ENCODE results near the gene RALGPS1.
A peak's percentile ranks its signal among the peaks of the same experiment; 100 is the strongest.

RALGPS1 gene

GRCh38 chr9:127154390-127155191 is 240.0 kb downstream of the RALGPS1 start:
- Histone ChIP-seq H3K27ac (peak overlapping the region in 20 of 21 experiments; percentile 1 to 79 (median 52)), H3K4me3 (no peak overlapping the region)

GRCh38 chr9:127155314-127155960 is 240.9 kb downstream of the RALGPS1 start:
- Histone ChIP-seq H3K4me3 (no peak overlapping the region), H3K27ac (peak overlapping the region in 18 of 21 experiments; percentile 1 to 79 (median 48))

GRCh38 chr9:127158786-127159324 is 244.3 kb downstream of the RALGPS1 start:
- Histone ChIP-seq H3K27ac (peak overlapping the region in 9 of 21 experiments; percentile 37 to 91 (median 61)), H3K4me3 (no peak overlapping the region)

- H3K4me3 ChIP-seq, result no peak overlapping the region
- H3K27ac ChIP-seq, result peak overlapping the region in 11 of 21 experiments; percentile 50 to 91 (median 69)
Observed at GRCh38 chr9:127159325-127159801, 244.8 kb downstream of the RALGPS1 start.

GRCh38 chr9:127159949-127160610 is 245.5 kb downstream of the RALGPS1 start:
- peak overlapping the region in 14 of 21 experiments; percentile 1 to 91 (median 64) for H3K27ac ChIP-seq
- no peak overlapping the region for H3K4me3 ChIP-seq

GRCh38 chr9:127161081-127161624 is 246.6 kb downstream of the RALGPS1 start:
- Histone ChIP-seq H3K27ac (peak overlapping the region in 9 of 21 experiments; percentile 1 to 91 (median 70)), H3K4me3 (no peak overlapping the region)

GRCh38 chr9:127162046-127162863 is 247.7 kb downstream of the RALGPS1 start:
- Histone ChIP-seq H3K27ac (peak overlapping the region in 15 of 21 experiments; percentile 1 to 91 (median 35)), H3K4me3 (no peak overlapping the region)

- H3K27ac ChIP-seq, result peak overlapping the region in 14 of 21 experiments; percentile 1 to 91 (median 37)
- H3K4me3 ChIP-seq, result no peak overlapping the region
Observed at GRCh38 chr9:127162864-127163365, 248.3 kb downstream of the RALGPS1 start.

GRCh38 chr9:127163409-127163808 is 248.8 kb downstream of the RALGPS1 start:
- no peak overlapping the region for H3K4me3 ChIP-seq
- peak overlapping the region in 12 of 21 experiments; percentile 1 to 91 (median 42) for H3K27ac ChIP-seq

GRCh38 chr9:127165116-127165515 is 250.5 kb downstream of the RALGPS1 start:
- peak overlapping the region in 2 of 21 experiments; percentile 7 to 44 for H3K27ac ChIP-seq
- no peak overlapping the region for H3K4me3 ChIP-seq

- Histone ChIP-seq H3K27ac (peak overlapping the region in 1 of 21 experiments; percentile 33), H3K4me3 (no peak overlapping the region)
Observed at GRCh38 chr9:127166111-127166510, 251.5 kb downstream of the RALGPS1 start.

- Histone ChIP-seq H3K4me3 (no peak overlapping the region), H3K27ac (peak overlapping the region in 3 of 21 experiments; percentile 15 to 49 (median 33))
Observed at GRCh38 chr9:127166651-127167524, 252.3 kb downstream of the RALGPS1 start.

- Histone ChIP-seq H3K27ac (no peak overlapping the region), H3K4me3 (no peak overlapping the region)
Observed at GRCh38 chr9:127167560-127168326, 253.2 kb downstream of the RALGPS1 start.

- no peak overlapping the region for H3K4me3 ChIP-seq
- no peak overlapping the region for H3K27ac ChIP-seq
Observed at GRCh38 chr9:127168756-127169574, 254.4 kb downstream of the RALGPS1 start.

GRCh38 chr9:127169575-127169883 is 254.9 kb downstream of the RALGPS1 start:
- H3K4me3 ChIP-seq, result no peak overlapping the region
- no peak overlapping the region for H3K27ac ChIP-seq

GRCh38 chr9:127170103-127170502 is 255.5 kb downstream of the RALGPS1 start:
- no peak overlapping the region for H3K27ac ChIP-seq
- no peak overlapping the region for H3K4me3 ChIP-seq
